HG03439 (cell line): ENCODE data around the gene CELF4.

Experiments
- ATAC-seq: cut with Tn5 transposase; IDR thresholded peaks from one replicate; pipeline ENCODE4 v1.9.1; 2021; ENCODE audit warnings: mild to moderate bottlenecking, moderate library complexity; ENCODE audit not compliant: unreplicated experiment

CELF4 gene

GRCh38 chr18:37529296-37529695 lies 36.3 kb downstream of the CELF4 start:
- ATAC-seq = no peak

GRCh38 chr18:37527395-37527794 lies 38.2 kb downstream of the CELF4 start:
- ATAC-seq = no peak

- ATAC-seq = no peak
Measured at GRCh38 chr18:37525262-37525585, 40.4 kb downstream of the CELF4 start.

- no peak for ATAC-seq
Measured at GRCh38 chr18:37524498-37525261, 40.9 kb downstream of the CELF4 start.

GRCh38 chr18:37524139-37524497 lies 41.5 kb downstream of the CELF4 start:
- ATAC-seq = no peak

- ATAC-seq = no peak
Measured at GRCh38 chr18:37521510-37522465, 43.8 kb downstream of the CELF4 start.

- no peak for ATAC-seq
Measured at GRCh38 chr18:37520508-37520907, 45.1 kb downstream of the CELF4 start.

GRCh38 chr18:37519510-37520135 lies 46.0 kb downstream of the CELF4 start:
- no peak for ATAC-seq

- ATAC-seq = no peak
Measured at GRCh38 chr18:37516361-37516853, 49.2 kb downstream of the CELF4 start.

GRCh38 chr18:37514953-37515352 lies 50.6 kb downstream of the CELF4 start:
- no peak for ATAC-seq

- no peak for ATAC-seq
Measured at GRCh38 chr18:37512400-37512799, 53.2 kb downstream of the CELF4 start.

GRCh38 chr18:37511721-37512298 lies 53.8 kb downstream of the CELF4 start:
- no peak for ATAC-seq

GRCh38 chr18:37509600-37509999 lies 56.0 kb downstream of the CELF4 start:
- no peak for ATAC-seq

GRCh38 chr18:37508207-37508606 lies 57.4 kb downstream of the CELF4 start:
- no peak for ATAC-seq

- ATAC-seq = no peak
Measured at GRCh38 chr18:37507239-37507638, 58.4 kb downstream of the CELF4 start.

- ATAC-seq = no peak
Measured at GRCh38 chr18:37506001-37506400, 59.6 kb downstream of the CELF4 start.

GRCh38 chr18:37505321-37505720 lies 60.3 kb downstream of the CELF4 start:
- no peak for ATAC-seq

- ATAC-seq = no peak
Measured at GRCh38 chr18:37502601-37503000, 63.0 kb downstream of the CELF4 start.

GRCh38 chr18:37502036-37502435 lies 63.6 kb downstream of the CELF4 start:
- no peak for ATAC-seq

- no peak for ATAC-seq
Measured at GRCh38 chr18:37501136-37501535, 64.5 kb downstream of the CELF4 start.

- no peak for ATAC-seq
Measured at GRCh38 chr18:37499913-37500312, 65.7 kb downstream of the CELF4 start.
